ENCODE data around the gene HPS1. TPM values are rescaled to one million over a fixed set of nuclear protein-coding genes. Genes with fewer than 3 reads are reported as not detected.

HPS1 gene
- total and polyA plus RNA-seq, 10 of the 15 experiments (the other 5 are each of a cell fraction or from before 2014, with no cell fraction given): 27.1 to 138 (median 54.8) TPM

DNA sequence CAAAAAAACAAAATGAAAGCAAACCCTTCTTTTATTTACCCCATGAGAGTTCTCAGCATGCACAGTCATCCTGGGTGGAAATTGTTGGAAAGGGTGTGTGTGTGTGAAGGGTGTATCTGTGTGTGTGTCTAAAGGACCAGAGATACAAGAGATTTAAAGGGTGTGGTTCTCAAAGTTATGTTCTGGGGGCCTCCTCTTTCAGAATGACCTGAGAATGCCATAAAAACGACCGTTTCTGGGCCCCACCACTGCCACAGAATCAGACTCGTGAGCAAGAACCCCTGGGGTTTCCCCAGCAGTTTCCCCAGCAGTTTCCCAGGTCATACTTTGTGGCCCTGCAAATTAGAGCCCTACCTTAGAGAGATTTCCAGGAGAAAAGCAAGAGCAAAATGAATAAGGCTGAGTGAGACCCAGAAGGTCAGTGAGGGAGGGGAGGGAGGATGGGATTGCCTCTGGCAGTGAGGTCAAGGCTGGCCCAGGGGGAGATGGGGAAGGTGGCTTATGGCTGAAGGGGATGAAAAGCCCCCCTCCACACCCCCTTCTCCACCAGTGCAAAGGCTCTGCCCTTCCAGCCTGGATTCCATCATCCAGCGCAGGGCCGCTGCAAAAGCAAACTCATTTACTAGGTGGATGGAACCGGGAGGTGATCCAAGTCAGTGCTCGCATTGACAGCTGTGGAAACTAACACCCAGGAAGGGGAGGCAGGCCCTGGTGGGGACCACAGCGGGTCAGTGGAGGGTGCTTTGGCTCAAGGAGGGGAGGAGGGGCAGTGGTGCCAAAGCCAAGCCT lies 42.0 kb downstream of the HPS1 start (continued):
- TF ChIP-seq, protein P1, sequence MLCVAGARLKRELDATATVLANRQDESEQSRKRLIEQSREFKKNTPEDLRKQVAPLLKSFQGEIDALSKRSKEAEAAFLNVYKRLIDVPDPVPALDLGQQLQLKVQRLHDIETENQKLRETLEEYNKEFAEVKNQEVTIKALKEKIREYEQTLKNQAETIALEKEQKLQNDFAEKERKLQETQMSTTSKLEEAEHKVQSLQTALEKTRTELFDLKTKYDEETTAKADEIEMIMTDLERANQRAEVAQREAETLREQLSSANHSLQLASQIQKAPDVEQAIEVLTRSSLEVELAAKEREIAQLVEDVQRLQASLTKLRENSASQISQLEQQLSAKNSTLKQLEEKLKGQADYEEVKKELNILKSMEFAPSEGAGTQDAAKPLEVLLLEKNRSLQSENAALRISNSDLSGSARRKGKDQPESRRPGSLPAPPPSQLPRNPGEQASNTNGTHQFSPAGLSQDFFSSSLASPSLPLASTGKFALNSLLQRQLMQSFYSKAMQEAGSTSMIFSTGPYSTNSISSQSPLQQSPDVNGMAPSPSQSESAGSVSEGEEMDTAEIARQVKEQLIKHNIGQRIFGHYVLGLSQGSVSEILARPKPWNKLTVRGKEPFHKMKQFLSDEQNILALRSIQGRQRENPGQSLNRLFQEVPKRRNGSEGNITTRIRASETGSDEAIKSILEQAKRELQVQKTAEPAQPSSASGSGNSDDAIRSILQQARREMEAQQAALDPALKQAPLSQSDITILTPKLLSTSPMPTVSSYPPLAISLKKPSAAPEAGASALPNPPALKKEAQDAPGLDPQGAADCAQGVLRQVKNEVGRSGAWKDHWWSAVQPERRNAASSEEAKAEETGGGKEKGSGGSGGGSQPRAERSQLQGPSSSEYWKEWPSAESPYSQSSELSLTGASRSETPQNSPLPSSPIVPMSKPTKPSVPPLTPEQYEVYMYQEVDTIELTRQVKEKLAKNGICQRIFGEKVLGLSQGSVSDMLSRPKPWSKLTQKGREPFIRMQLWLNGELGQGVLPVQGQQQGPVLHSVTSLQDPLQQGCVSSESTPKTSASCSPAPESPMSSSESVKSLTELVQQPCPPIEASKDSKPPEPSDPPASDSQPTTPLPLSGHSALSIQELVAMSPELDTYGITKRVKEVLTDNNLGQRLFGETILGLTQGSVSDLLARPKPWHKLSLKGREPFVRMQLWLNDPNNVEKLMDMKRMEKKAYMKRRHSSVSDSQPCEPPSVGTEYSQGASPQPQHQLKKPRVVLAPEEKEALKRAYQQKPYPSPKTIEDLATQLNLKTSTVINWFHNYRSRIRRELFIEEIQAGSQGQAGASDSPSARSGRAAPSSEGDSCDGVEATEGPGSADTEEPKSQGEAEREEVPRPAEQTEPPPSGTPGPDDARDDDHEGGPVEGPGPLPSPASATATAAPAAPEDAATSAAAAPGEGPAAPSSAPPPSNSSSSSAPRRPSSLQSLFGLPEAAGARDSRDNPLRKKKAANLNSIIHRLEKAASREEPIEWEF (IDR thresholded peaks at IDR 0.05; ENCODE audit: insufficient replicate concordance, low read depth, low read length): no peak
- peak; percentile 63 for TF ChIP-seq NR2F1 (conservative IDR thresholded peaks at IDR 0.05)
- TF ChIP-seq, protein P2, sequence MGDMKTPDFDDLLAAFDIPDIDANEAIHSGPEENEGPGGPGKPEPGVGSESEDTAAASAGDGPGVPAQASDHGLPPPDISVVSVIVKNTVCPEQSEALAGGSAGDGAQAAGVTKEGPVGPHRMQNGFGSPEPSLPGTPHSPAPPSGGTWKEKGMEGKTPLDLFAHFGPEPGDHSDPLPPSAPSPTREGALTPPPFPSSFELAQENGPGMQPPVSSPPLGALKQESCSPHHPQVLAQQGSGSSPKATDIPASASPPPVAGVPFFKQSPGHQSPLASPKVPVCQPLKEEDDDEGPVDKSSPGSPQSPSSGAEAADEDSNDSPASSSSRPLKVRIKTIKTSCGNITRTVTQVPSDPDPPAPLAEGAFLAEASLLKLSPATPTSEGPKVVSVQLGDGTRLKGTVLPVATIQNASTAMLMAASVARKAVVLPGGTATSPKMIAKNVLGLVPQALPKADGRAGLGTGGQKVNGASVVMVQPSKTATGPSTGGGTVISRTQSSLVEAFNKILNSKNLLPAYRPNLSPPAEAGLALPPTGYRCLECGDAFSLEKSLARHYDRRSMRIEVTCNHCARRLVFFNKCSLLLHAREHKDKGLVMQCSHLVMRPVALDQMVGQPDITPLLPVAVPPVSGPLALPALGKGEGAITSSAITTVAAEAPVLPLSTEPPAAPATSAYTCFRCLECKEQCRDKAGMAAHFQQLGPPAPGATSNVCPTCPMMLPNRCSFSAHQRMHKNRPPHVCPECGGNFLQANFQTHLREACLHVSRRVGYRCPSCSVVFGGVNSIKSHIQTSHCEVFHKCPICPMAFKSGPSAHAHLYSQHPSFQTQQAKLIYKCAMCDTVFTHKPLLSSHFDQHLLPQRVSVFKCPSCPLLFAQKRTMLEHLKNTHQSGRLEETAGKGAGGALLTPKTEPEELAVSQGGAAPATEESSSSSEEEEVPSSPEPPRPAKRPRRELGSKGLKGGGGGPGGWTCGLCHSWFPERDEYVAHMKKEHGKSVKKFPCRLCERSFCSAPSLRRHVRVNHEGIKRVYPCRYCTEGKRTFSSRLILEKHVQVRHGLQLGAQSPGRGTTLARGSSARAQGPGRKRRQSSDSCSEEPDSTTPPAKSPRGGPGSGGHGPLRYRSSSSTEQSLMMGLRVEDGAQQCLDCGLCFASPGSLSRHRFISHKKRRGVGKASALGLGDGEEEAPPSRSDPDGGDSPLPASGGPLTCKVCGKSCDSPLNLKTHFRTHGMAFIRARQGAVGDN (IDR thresholded peaks at IDR 0.05): 0 out of 2 replicates have a peak, but pooled peaks have one; percentile 24
- TF ChIP-seq, protein P3, sequence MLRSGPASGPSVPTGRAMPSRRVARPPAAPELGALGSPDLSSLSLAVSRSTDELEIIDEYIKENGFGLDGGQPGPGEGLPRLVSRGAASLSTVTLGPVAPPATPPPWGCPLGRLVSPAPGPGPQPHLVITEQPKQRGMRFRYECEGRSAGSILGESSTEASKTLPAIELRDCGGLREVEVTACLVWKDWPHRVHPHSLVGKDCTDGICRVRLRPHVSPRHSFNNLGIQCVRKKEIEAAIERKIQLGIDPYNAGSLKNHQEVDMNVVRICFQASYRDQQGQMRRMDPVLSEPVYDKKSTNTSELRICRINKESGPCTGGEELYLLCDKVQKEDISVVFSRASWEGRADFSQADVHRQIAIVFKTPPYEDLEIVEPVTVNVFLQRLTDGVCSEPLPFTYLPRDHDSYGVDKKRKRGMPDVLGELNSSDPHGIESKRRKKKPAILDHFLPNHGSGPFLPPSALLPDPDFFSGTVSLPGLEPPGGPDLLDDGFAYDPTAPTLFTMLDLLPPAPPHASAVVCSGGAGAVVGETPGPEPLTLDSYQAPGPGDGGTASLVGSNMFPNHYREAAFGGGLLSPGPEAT (IDR thresholded peaks at IDR 0.05; ENCODE audit: low read depth): peak; percentile 57; the same call in 1 of the 2 replicates
- peak; percentile 41; the same call in 1 of the 2 replicates for TF ChIP-seq CREM (IDR thresholded peaks at IDR 0.05; ENCODE audit: low read depth)
- TF ChIP-seq EED (IDR thresholded peaks at IDR 0.05; ENCODE audit: low read depth): peak; percentile 76; the same call in 1 of the 2 replicates
- no peak for TF ChIP-seq SUPT20H (IDR thresholded peaks at IDR 0.05; ENCODE audit: borderline replicate concordance, control insufficient read depth, low read depth, low read length)
- TF ChIP-seq IKZF1 (conservative IDR thresholded peaks at IDR 0.05): peak; percentile 63; the same call in 1 of the 2 replicates
- no peak for TF ChIP-seq POLR2AphosphoS5 (IDR thresholded peaks at IDR 0.05; ENCODE audit: low read length)
- TF ChIP-seq JUNB (IDR thresholded peaks at IDR 0.05): peak; percentile 30
- TF ChIP-seq IKZF2 (IDR thresholded peaks at IDR 0.05): peak; percentile 43 to 63; a peak in 2 of 4 replicates
- TF ChIP-seq MTA2 (IDR thresholded peaks at IDR 0.05; ENCODE audit: low read depth): peak; percentile 33; the same call in 1 of the 2 replicates
- TF ChIP-seq ETV6 (conservative IDR thresholded peaks at IDR 0.05 in 1 of 2, IDR thresholded peaks at IDR 0.05 in 1 of 2; ENCODE audit: borderline replicate concordance in 1 of 2, low read depth in 1 of 2): peak in 1 of 2 experiments; percentile 59; a peak in 1 of 4 replicates
- TF ChIP-seq BCL3 (IDR thresholded peaks at IDR 0.05; ENCODE audit: borderline replicate concordance, insufficient read depth, low read depth, low read length, poor library complexity, severe bottlenecking): peak; percentile 94
- no peak for TF ChIP-seq SREBF1 (IDR thresholded peaks at IDR 0.05; ENCODE audit: low read length)
- TF ChIP-seq RUNX3 (IDR thresholded peaks at IDR 0.05; ENCODE audit: low read length): peak; percentile 72
